GM12801 (cell line): ENCODE measurements around the gene POLR3GL.

Experiments
- TF ChIP-seq, protein P1 (sequence below): IDR thresholded peaks from one replicate; pipeline ENCODE4 v1.5.1; 2011; ENCODE audit warnings: control low read depth; ENCODE audit not compliant: insufficient read length; ENCODE audit errors: extremely low read depth

Gene POLR3GL

DNA sequence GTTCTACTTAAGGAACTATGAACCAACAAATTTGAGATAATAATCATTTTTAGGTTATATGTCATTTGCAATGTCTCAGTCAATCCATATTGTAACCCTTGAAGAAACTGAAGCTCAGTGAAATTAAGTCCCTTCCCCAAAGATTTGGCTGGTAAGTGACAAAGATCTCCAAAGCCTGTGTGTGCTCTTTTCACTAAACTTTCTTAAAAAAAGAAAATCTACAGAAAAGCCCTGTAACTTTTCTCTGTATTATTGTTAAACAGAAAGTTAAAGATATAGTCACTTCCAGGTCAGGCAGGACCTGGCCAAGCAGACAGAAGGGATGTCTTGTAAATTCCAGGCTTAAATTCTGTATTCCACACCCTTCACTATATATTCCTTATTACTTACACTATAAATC, 8.1 kb upstream of the POLR3GL start:
- TF ChIP-seq, protein P1, sequence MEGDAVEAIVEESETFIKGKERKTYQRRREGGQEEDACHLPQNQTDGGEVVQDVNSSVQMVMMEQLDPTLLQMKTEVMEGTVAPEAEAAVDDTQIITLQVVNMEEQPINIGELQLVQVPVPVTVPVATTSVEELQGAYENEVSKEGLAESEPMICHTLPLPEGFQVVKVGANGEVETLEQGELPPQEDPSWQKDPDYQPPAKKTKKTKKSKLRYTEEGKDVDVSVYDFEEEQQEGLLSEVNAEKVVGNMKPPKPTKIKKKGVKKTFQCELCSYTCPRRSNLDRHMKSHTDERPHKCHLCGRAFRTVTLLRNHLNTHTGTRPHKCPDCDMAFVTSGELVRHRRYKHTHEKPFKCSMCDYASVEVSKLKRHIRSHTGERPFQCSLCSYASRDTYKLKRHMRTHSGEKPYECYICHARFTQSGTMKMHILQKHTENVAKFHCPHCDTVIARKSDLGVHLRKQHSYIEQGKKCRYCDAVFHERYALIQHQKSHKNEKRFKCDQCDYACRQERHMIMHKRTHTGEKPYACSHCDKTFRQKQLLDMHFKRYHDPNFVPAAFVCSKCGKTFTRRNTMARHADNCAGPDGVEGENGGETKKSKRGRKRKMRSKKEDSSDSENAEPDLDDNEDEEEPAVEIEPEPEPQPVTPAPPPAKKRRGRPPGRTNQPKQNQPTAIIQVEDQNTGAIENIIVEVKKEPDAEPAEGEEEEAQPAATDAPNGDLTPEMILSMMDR = no peak

DNA sequence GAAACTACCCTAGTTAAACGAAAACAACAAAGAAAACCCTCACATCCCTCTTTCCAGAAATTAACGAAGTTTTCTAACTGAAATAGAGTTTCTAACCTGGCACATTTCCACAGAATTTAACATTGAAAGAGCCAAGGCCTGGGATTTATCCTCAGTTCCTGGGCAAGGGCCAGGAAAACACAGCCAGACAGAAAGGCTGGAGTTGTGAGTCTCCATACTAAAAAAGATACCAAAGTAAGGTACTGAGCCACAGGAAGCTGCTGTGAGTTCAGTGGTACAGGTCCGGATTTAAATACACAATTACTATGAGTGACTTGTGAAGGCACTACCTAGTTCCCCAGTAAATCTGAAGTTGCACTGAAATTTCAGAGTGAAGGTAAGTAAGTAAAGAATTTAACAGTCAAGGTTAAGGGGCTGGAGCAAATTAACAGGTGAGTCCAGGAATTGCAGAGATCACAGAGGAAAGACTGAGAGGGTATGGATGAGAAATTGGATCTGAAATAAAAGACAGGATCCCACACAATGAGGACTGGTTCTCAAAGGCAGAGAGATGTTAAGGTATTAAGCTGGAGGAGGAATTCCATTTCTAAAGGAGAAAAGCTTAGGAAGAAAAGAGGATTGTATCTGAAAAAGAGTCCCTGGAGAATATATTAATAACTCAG, 7.6 kb upstream of the POLR3GL start:
- TF ChIP-seq, protein P1 = no peak

- TF ChIP-seq, protein P1 = no peak
Measured at GRCh38 chr1:145957443-145958319, 6.8 kb upstream of the POLR3GL start, which contains the start of gene LIX1L. Gene LIX1L, minus strand, starts transcription at chr1:145958017. Its CDS starts 90 bp downstream, at chr1:145957927.

GRCh38 chr1:145958734-145959133, 5.8 kb upstream of the POLR3GL start:
- TF ChIP-seq, protein P1 = no peak

GRCh38 chr1:145959333-145959732, 5.2 kb upstream of the POLR3GL start:
- TF ChIP-seq, protein P1 = no peak

DNA sequence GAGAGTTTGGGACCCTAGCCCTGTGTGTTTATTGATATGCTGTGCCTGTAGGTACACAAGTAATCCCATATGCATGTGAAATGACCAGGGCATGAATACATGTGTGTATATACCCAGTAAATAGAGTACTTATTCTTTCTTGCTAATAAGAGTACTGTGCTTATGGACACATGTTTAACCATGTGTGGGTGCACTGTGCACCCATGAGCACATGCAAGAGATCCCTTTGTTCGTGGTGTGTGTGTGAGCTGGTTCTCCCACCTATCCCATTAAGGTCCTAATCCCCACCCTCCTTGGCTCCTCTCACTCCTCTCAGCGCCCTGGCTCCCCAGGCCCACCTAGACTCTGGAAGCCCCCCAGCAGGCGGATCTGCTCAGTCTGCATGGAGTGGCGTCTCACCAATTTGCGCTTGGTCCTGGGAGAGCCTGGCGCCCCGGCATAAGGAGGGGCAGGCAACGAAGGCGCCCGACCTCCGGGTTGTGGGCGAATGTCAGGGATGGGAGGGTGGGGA, 4.5 kb upstream of the POLR3GL start:
- TF ChIP-seq, protein P1 = no peak

- TF ChIP-seq, protein P1 = no peak
Measured at GRCh38 chr1:145960468-145961108, 3.9 kb upstream of the POLR3GL start.
